Amniotic stem cell (primary cell): ENCODE measurements around the gene DIO2.

Experiments
- DNase-seq: peaks from one replicate; lab custom pipeline; 2025; lab: John Stamatoyannopoulos, UW

Gene DIO2

DNA sequence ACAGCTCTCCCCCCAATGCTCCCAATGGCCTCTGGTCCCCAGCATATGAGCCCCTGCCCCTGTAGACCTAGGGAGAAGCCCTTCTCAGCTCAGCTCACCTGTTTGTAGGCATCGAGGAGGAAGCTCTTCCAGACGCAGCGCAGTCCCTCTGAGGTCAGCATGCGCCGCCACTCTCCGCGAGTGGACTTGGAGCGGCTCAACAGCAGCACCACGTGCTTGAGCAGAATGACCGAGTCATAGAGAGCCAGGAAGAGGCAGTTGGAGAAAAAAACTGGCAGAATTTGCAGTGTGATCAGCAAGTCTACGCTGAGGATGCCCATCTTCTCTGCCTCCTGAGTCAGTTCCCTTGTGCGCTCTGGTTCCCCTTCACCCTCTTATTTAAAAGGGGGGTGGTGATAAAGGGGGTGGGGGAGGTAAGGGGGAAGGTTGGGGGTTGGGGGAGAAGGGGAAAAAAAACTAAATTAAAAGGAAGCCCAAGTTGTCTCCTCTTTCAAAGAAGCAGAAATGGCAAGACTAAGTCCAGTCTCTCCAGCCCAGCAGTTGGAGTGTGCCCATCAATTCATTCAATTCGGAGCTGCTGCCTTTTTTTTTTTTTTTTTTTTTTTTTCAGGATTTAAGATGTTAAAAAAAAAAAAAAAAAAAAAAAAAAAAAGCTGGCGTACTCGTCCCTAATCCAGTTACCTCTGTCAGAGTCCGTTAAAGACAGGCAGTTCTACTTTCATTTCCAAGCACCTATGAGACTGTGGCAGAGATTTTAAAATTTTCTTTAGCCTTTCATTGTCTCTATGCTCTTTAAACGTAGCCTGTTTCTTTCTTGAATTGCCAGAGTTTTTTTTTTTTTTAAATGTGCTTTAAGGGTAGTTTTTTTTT, at the start of gene DIO2:
Gene DIO2, minus strand, starts transcription at position 352 of the 870 bp plus-strand sequence. Its CDS starts 32 bp downstream, at position 320.
- no peak for DNase-seq

DNA sequence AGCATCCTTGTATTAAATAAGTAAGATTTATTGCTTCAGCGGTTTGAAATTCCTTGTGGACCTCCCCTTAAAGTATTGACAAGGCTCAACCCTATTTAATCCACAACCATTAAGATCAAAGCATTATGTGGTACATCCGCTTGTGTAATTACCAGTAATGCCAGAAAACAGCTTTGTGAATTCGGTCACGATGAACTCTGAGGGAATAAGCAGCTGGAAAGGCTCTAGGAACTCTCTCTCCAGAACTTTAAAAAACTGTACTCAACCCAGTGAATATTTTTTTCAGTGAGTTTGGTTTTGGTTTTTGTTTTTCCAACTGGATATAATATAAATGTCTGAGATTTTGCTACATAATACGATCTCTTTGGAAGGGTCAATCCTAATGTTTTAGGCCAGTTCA, 49.3 kb upstream of the DIO2 start:
- DNase-seq, result no peak

- DNase-seq, result no peak
These were observed 28.3 kb upstream of the DIO2 start for GRCh38 chr14:80239631-80240030.

GRCh38 chr14:80237143-80237542, 25.8 kb upstream of the DIO2 start:
- DNase-seq, result no peak

GRCh38 chr14:80233470-80234089, 22.3 kb upstream of the DIO2 start:
- no peak for DNase-seq

DNA sequence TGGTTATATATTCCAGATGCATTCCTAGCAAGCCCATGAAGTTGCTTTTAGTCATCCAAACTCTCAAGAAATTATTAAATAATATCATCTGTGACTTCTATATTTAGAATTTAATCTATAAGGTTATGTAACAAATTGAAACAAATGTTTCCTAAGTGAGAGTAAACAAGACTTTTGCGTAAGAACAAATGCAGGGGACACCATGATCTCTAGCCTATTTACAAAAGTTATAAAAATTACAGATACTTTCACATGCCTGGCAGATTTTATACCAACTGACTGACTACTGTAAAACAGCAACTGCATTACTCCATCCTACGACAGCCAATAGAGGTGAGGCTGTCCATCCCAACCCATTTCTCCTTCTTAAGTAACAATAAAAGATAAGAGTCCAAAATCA, 20.4 kb upstream of the DIO2 start:
- no peak for DNase-seq

DNA sequence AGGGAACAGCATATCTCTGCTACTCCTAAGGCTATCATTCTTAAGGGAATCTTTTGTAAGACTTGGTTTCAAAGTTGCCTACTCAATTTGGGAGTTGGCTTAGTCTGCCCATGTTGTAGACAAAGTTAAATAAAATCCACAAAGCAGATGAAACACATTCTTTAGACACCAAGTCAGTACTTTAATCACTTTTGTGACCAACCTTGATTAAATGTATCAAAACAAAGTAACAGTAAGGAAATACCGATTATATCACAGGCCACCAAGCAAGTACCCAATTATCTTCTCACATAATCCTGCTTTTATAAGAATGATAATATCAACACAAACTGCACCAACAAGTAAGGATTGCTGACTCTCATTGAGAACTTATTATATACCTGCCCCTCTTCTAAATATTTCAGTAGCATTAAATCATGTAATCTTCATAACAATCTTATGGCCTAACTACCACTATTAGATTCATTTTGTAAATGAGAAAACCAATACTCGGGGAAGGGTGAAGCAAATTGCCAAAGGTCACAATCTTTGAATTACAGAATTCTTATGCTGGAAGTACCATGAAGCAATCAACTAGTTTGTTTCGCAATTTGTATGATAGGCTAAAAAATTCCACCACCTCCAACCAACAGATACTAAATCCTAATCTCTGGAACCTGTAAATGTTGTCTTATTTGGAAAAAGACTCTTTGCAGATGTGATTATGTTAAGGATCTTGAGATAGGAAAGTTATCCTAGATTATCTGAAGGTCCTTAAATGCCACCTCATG, 12.6 kb upstream of the DIO2 start:
- no peak for DNase-seq

- DNase-seq, result no peak
These were observed 5.5 kb upstream of the DIO2 start for GRCh38 chr14:80216818-80217217.

DNA sequence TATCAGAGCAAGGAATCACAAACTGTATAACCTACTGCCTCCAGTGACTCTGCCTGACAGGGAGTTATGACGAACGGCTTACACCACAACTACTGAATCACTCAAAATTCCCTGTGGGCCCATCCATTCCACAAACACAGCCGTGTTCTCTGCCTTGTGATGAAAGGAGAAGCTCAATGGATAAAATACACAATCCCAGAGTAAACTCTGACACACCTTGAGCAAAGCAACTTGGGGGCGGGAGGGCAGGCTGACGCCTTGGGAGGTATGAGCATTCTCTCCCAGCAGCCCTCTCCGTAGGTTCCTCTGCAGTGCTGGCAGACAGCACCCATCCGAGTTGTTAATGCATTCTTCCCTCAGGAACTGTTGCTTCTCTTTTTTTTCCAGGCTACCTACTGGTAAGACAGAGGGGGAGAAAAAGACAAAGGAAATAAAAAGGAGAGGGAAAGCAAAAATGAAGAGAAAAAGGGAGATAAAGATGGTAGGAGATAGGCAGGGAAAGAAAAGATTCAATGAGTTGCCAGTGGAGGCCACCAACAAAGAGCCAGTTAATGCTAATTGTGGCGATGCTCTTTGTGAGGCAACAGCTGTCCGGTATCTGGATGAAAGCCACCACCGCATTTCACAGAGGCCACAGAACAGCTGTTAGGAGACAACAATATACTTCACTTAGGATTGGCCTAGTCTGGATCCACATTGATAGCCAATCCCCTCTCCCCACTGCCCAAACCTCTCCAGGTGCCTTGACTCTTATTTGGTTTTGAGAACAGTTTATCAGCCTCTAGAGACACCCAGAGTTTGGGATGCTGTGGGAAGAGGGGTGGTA, 4.7 kb upstream of the DIO2 start:
- DNase-seq, result no peak

- DNase-seq, result no peak
These were observed 3.8 kb upstream of the DIO2 start for GRCh38 chr14:80215081-80215480.

DNA sequence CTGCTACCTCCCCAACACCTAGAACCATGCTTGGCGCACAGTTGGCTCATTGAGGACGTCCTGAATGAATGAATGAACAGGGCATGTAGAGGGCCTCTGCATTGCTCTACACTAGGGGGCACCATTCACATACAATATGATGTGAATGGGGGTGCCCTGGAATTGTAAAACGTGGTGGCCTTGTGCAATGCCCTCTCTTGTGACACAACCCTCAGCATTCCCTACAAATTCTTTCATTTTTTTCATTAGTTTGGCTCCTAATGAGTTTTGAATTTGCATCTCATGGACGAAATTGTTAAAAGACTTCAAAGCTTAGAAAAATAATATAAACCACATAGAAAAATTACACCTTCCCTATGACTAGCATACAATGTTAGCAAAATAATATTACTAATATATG, 2.3 kb upstream of the DIO2 start:
- no peak for DNase-seq

DNA sequence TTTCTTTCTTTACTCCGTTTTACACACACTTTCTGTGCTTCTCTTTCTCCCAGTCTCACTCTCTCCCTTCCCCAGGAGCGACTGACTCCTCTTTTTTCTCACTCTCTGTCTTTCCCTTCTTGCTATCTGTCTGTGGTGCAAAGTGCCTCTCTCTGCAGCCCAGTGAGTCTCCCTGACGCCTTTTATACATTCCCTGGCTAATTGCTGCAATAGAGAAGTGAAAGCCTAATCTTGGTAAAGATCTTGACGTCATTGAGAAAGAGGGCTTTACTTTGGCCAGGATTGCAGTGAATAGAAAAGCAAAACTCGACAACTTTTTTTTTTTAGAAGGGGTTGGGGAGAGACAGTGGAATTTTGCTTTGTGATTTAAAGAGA, 706 bp upstream of the DIO2 start:
- DNase-seq, result no peak

- DNase-seq, result no peak
These were observed 2.8 kb downstream of the DIO2 start for GRCh38 chr14:80208461-80208860.

- DNase-seq, result no peak
These were observed 4.8 kb downstream of the DIO2 start for GRCh38 chr14:80206351-80207080.

DNA sequence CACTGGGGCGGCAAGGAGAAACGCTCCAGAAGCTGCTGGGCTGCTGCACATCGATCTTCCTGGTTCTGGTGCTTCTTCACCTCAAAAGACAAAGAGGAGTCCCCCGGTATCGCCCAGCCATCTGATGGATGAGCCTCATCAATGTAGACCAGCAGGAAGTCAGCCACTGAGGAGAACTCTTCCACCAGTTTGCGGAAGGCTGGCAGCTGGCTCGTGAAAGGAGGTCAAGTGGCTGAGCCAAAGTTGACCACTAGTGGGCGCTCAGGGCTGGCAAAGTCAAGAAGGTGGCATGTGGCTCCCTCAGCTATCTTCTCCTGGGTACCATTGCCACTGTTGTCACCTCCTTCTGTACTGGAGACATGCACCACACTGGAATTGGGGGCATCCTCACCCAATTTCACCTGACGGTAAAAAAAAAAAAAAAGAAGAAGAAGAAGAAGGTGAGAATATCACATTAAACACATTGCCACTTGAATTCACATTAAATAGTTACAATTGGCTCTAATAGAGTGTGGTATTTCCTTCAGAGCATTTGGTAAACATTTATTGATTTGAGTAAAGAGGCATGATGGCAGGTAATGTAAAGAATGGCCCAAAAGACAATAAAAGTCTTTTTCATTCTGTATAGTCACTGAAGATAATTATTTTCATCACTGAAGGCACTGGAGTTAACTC, 8.3 kb downstream of the DIO2 start:
- no peak for DNase-seq

GRCh38 chr14:80200093-80200492, 11.2 kb downstream of the DIO2 start:
- no peak for DNase-seq

- DNase-seq, result no peak
These were observed 22.7 kb downstream of the DIO2 start for GRCh38 chr14:80188571-80188970.

DNA sequence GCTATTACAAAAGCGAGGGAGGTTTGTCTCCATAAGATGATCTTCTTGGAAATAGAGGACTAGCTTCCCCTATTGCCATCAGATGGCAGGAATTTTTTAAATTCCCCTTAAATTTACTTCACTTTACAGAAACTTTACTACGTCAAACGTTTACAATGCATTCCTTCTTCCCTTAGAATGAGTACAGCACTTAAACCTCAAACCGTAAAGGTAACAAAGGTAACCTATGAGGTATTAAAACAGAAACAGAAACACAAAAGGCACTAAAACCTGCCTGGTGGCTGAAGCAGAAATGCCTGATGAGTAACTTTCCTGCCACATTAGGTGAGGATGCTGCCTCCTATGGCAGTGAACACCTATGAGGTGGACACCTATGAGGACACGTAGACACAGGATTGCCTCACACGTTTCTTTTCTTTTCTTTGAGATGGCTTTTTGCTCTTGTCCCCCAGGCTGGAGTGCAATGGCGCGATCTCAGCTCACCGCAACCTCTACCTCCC, 25.0 kb downstream of the DIO2 start:
- no peak for DNase-seq

DNA sequence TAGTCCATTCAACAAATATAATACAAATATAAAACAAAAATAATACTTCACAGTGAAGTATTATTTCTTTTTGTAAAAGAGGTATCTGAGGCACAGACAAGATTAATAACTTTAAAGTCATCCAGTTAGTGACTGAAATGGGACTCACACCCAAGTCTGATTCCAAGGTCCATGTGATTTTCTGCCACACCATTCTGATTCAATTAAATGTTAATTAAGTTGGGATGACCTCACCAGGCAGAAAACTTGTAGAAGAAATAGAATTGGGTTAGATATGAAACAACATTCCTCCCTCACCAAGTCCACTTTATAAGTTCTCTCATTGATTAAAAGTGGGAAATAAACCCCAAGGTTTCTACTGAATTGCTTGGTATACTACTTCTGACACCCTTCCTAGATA, 34.4 kb downstream of the DIO2 start:
- DNase-seq, result no peak

- DNase-seq, result no peak
These were observed 38.8 kb downstream of the DIO2 start for GRCh38 chr14:80172375-80173051.
